HG02938 (cell line): Measurements from ENCODE around the gene ATG2A.

Experiments used
- ATAC-seq: cut with Tn5 transposase; IDR thresholded peaks from one replicate; pipeline ENCODE4 v1.9.1; 2021; ENCODE audit warnings: mild to moderate bottlenecking, moderate library complexity; ENCODE audit not compliant: unreplicated experiment

The ATG2A gene

DNA sequence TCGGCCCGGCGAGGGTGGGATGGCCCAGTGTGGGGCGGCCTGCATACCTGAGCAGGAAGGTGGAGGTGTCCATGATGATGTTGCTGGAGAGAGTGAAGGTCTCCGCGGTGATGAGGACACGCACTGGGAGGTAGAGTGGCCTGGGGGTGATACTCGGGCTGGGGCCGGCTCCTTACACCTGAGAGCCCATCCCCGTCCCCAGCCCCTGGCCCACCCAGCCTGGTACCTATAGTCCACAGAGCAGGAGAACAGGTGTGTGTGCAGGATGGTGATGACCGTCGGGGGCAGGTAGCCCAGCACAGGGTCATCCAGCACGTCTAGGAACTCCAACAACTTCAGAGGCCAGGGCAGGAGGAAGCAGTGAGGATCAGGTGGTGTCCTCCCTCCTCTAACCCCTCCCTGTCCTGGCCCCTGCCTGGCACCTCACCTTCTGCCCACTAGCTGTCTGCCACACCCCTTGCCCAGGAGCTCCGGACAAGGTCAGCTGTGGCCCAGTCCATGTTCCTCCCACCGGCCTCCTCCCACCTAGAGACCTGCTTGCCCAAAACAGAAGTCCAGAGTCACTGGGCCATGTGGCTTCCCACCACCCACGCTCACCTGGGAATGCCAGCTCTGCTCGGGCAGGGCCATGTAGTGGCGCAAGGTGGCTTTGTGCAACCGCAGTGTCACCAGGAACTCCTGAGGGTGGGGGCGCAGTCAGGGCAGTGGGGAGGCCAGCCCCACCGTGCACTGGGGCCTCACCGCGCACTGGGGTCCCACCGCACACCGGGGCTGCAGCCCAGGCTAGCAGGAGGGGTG, 11.3 kb downstream of the ATG2A start:
- ATAC-seq = no peak

DNA sequence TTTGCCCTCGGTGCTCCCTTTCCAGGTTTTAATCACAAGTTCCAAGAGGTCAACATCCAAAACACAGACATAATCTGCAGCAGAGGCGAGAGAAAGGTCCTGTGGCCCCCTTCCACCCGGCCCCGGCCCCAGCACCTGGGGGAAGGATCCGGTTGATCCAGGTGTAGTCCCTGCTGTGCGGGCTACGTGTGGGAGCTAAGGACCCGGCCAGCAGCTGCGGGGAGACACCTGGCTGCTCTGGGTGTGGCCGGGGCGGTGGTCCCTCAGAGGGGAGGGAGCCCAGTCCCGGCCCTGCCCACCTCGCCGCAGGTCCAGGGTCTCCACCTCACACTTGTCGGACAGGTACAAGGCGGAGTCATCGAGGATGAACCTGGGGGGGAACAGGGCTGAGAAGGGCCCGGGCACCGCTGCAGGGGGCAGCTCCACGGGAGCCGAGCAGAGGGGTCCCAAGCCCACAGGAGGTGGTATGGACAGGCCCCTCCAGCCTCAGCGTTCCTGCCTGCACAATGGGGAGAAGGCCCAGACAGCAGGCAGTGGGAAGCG, 13.6 kb downstream of the ATG2A start:
- no peak for ATAC-seq

DNA sequence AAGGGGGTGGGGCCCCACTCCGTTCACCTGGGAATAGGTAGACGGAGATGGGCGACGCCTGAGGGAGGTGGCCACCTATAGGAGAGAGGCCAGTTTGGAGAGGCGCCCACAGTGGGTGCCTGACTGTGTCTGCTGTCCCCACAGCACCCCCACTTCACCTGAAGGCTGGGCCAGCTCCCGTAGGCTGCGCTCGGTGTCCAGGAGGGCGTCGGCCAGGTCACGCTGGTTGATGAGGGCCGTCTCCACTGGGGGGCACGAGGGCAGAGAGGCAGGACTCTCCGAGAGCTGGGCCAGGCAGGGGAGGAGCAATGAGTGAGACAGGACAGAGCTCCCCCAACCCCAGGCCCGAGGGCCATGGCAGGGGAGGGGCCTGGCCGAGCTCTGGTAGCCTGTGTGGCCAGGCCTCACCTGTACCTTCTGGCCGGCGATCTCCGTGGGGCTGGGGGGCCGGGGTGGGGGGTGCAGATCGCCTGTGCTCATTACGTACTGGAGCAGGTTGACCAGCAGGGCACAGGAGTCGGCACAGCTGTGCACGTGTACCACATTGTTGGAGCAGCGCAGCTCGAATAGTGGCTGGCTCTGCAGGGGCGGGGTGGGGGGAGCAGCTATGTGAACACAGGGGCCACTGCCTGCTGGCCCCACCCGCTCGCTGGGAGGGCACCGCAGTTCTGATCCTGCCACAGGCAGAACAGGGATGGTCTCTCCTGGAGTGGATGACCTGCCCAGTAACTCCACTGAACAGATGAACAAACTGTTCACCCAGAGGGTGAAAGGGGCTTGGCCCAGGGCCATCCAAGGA, 14.7 kb downstream of the ATG2A start:
- no peak for ATAC-seq

DNA sequence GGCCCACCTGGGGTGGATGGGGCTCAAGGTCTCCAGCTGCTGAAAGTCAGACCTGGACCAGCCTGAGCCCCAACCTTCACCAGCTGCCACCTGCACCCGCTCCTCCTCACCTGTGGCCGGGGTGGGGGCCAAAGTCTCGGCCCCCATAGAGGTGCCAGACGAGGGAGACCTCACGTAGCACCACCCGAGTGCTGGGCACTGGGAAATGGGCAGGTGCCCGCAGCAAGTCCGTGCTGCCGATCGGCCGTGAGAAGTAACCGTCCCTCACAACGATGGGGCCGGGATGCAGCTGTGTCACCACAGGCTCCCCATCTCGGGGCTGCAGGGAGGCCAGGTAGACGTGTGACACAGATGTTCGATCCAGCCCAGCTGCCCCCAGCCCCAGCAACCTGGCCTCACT, 16.2 kb downstream of the ATG2A start:
- ATAC-seq = no peak

DNA sequence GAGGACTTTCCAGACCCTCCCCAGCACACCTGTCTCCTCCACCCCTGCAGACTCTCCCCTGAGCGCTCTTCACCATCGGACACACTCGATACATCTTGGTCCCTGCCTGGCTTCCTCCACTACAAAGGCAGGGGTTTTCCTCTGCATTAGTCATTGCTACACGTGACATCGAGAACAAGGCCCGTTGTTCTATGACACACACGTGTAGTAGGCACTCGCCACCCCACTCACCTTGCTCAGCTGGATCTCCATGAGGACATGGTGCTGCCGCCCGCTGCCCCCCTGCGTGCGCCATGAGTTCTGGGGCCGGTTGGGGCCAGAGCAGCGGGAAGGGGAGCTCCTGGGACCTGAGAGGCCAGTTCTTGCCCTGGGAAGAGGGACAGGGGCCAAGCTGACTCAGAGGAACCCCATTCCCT, 16.7 kb downstream of the ATG2A start:
- no peak for ATAC-seq

DNA sequence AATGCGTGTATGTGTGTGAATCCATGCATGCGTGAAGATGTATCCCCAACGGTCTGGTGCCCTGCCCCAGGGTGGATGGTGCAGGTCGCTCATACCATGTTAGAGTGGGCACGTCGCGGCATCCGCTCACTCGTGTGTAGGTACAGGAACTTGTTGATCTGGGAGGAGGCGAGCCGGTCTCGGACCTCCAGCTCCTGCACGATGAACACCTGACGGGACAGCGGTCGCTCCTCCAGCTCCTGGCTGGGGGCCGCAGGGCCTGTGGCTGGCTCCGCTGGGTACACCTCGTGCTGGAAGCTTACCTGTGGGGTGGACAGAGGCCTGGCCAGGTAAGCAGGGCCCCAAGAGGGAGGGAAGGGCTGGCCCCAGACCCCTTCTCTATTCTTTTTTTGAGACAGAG, 18.5 kb downstream of the ATG2A start:
- ATAC-seq = no peak

DNA sequence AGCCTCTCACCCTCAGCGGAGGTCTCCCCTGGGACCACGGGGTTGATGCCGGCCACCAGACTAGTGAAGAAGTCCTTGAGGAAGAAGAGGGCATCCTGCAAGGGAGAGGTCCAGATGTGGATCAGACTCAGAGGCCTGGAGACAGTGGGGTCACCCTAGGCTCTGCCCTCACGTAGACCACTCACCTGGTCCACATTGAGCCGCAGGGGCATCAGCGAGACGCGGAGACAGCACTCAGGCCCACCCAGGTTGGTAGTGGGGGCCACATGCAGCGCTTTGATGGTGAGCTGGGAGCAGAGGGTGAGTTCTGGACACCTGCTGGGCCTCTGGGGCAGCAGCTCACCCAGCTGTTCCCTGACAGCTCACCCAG, 18.9 kb downstream of the ATG2A start:
- ATAC-seq = no peak

DNA sequence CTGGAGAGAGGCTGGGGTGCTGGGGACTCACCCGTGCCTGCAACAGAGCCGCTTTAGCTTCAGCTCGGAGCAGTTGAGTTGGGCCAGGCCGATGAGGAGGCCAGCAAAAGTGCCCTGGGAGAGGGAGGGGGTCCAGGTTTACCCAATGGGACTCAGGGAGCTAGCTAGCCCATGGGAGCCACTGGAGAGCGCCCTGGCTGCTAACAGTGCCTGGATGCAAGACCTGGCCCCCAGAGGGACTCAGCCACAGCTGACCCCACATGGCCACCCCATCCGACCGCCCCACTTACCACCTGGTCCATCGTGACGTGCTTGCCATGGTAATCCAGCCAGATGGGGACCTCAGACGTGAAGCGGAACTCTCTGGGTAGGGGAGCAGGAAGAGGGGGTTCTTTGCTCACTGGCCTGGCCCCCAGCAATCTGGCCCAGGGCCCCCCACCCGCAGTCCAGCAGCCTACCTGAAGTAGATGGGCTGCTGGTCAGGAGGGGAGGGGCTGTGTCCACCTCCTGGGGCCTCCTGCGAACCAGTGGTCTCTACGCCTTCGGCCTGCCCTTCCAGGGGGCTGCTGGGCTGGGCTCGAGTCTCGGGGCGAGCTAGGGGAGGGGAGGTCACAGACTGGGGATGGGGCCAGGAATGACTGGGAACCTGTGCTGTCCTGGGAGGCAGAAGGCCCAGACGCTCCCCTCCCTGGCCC, 19.5 kb downstream of the ATG2A start:
- no peak for ATAC-seq

DNA sequence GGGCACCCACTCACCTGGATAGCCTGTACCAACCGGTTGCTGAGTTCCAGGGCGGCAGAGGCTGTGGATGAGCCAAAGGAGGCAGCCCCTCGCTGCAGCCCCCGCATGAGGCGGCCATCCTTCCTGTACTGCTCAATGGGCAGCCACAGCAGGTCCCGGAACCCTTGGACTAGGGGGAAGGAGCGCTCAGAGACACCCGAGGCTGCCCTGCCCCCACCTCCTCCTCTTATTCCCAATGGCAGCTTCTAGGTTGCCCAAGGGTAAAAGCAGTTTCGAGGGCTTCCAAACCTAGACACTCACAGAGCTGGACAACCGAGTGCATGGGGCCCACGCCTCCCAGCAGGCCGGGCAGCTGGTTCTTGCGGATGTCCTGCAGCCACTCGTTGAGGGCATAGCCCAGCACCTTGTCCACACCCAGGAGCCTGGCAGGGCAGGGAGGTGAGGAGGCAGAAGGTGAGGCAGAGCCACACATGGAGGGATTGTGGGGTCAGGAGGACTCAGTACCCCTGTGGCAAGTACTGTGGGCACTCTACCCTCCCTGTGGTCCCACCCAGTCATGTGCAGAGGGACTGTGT, 20.5 kb downstream of the ATG2A start:
- no peak for ATAC-seq

DNA sequence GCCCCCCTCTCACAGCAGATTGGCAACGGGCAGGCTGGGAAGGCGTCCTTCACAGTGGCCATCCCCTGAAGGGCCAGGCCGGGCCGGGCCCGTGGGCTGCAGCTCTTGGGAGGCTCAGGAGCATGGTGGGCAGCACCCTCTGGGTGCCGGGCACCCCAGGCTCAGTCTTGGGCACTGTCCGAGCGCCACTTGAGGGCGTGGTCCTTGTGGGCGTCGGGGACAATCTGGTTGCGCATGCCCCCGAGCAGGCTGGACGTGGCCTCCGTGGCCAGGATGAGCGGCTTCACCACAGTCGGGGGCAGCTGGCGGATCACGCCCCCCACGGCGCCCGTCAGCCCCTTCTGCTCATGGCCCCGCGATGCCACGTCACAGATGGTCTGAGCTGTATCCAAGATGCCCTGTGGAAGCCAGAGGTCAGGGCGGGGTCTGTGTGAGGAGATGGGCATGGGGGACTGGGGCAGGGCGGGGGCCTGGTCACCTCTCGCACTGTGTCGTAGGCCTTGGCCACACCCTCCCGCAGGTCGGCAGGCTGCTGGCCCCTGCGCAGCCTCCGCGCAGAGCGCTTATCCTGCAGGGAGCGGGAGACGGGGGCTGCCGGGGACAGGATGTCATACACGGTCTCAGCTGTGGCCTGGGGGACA, 22.1 kb downstream of the ATG2A start:
- ATAC-seq = no peak

DNA sequence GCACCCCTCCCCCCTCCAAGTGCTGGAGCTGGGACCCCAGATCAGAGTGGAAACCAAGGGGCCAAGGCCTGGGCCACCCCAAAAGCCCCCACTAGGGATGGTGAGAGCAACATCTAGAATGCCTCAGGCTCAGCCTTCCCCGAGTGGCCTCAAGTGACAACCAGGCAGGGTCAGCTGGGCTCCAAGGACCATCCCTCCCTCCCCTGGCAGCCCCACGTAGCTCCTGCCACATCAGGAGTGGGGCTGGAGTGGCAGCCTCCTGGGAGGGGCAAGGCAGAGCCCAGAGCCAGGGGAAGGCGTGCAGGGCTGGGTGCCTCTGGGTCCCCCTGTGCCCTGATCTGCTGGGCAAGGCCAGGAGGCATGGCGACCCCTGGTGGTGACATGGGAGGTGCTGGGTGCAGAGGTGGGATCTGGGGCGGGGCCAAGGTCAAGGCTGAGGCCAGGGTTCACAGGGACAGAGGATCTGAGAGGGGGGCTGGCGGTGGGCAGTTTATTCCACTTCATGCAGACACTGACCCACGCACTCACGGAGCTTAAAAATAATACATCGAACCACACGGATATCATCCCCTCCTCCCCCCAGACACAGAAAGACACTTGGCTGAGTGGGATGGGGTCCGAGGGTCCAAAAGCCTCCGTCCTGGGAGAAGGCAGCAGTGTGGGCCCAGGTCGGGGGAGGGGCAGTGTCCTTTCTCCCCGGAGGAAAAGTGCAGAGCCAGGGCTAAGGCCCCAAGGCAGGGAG, 22.8 kb downstream of the ATG2A start:
- no peak for ATAC-seq

DNA sequence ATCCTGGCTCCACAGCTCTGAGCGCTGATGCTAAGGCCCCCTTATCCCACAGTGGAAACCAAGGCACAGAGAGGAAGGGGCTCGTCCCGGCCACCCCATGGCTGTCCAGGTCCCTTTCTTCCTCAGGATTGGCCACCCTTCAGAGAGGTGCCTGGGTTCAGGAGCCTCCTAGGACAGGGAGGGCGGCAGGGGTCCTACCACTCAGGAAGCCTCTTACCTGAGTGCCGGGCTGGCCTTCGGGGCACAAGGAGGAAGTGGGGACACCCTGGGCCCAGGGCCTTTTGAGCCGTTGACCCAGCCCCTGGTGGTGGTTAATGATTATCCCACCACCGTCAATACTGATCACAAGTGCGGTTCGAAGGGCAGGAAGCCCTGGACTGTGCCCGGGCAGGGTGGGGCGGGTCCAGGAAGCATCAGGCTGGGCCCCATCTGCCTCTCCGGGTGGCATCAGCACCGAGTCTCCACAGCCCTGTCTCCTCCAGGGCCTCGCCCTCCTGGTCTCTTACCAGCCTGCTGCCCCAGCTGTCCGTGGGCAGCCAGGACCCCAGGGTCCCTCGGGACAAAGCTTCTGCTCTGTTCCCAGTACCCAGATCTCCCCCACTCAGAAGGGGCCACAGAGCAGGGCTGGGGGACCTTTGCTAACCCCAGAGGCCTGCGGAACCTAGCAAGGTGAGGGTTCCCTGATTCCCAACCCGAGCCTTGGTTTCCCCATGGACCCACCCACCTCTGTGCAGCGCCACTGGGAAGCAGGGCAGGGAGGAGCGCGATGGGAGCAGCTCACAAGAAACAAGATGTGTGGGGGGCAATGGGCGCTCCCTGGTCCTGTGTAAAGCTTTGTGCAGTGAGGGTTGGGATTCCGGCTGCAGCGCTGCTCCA, 23.6 kb downstream of the ATG2A start:
- ATAC-seq = no peak

DNA sequence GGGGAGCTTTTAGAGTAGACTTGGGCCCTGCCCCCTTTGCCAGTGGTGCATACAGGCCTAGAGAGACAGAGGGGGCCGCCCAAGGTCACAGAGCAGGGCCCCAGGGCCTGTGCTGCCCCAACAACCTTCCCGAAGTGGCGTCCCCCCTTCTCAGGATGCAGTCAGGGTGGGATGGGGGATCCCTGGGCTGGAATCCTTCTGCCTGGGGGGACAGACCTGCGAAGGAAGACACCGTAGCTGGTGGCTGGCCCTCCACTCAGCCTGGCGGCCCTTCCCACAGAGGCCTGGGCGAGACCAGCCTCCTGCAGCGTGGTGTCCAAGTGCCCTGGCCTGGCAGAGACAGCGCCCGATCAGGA, 24.2 kb downstream of the ATG2A start:
- no peak for ATAC-seq

DNA sequence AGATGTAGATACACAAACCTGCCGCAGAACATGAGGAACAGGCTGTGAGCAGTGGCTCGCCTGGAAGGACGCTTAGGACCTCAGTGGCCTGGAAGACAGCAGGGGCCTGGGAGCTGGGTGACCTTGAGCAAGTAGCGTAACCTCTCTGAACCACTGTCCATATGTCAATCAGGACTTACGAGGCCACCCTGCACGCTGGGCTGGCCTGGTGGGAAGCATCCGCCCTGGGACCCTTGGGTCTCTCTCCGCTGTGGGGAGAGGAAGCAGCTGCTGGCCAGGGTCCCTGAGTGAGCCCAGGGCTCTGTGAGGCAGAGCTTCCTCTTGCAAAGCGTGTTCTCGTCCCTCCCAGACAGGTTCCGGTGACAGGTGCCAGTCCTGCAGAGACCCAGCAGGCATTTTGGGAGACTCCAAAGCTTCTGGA, 24.6 kb downstream of the ATG2A start:
- ATAC-seq = no peak

DNA sequence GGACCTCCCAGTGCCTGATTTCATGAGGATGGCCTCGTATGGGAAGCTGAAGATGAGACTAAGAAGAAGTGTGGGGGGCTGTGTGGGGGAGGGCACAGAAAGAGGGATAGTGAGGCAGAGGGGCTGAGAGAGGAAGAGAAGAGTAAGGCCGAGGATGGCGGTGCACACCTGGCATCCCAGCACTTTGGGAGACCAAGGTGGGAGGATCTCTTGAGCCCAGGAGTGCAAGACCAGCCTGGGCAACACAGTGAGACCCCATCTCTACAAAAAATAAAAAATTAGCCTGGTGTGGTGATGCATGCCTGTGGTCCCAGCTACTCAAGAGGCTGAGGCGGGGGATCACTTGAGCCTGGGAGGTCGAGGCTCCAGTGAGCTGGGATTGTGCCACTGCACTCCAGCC, 25.1 kb downstream of the ATG2A start:
- ATAC-seq = no peak

DNA sequence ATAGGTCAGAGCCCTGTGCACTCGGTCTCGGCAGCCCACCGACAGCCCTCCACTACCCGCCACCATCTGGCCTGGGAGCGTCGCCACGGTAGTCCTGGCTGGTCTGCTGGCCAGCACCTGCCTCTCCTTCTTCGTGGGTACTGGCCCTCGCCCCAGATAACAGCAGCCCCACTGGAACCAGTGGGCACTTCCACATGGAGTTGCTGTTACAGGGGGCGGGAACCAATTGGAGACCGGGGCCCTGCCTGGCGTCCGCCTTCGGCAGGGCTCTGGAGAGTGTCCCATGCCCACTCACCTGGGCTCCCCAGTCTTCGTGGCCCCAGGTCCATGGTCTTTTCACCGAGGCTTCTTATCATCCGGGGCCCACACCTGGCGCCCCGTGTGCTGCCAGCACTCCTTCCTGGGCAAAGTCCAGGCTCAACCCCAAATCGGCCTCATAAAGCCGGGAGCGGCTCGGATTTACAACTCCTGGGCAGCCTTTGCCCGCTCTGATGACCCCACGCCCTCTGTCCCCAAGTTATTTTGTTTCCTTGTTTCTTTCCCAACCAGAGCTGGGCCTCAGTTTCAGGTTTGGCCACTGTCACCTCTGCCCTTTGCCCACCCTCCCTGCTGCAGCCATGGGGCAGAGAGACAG, 25.7 kb downstream of the ATG2A start:
- ATAC-seq = no peak

DNA sequence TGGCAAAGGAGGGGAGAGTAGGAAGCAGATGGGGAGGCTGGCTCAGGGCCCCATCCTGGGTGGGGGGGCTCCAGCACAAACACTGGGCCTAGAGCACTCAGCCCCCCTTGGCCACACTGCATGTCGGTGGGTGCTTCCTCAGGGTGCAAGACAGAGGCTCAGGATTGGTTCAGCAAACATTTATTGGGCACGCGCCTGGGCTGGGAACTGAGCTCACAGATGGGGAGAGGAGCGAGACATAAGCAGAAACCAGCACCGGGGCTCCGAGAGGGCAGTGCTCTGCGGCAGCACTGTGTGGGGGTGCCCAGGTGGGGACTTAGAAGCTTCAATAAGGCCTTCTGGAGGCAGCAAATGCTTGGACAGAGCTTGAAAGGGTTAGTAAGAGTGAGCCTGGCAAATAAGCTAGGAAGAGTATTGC, 26.5 kb downstream of the ATG2A start:
- ATAC-seq = no peak

DNA sequence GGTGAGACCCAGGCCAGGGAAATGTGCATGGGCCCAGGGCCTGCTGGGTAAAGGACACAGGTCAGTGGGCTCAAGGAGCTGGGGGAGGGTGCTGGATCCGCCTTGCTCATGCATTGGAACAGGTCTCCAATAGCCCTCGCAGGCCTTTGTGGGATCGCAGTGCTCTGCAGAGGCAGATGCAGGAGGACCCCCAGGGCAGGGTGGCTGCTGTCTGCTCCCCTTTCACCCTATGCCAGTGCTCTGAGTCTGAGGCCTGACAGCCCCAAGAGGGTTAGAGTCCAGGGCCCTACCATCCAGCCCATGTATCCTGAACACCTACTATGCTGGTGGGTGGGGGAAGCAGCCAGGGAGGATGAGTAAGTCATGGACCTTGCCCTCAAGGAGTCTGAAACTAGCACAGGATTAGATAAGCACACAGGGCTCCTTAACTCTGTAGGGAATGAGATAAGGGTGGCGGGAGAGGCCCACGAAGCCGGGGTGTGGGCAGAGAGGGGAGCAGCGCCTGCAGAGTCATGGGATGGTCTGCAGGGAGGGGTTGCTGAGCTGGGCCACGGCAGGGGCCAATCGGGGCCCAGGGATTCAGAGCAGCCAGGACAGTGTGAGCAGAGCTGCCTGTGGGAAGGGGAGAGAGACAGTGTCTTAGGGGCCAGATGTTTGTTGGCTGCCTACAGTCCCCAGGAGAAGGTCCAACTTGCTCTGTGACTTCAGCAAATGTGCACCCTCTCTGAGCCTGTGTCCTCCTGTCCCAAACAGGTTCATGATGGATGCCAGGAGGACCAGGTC, 28.1 kb downstream of the ATG2A start:
- ATAC-seq = no peak
